ENCODE data around the gene SPRY2.

SPRY2 gene

GRCh38 chr13:80337288-80338081, 3.4 kb downstream of the SPRY2 start:
- in situ Hi-C loops (cut with HindIII; ENCODE audit: low sequenced_read_pairs), result no loop called here
- peak; percentile 49 for DNase-seq (ENCODE audit: low read depth, low spot score)
- TF ChIP-seq CTCF (IDR thresholded peaks at IDR 0.05; ENCODE audit: low read depth, low read length), result no peak
- peak overlapping the region; percentile 95 for H3K4me3 ChIP-seq (ENCODE audit: low read depth, low read length)

GRCh38 chr13:80336776-80337287, 4.1 kb downstream of the SPRY2 start:
- no peak for TF ChIP-seq CTCF (IDR thresholded peaks at IDR 0.05; ENCODE audit: low read depth, low read length)
- DNase-seq (ENCODE audit: low read depth, low spot score), result no peak
- H3K4me3 ChIP-seq (ENCODE audit: low read depth, low read length), result peak overlapping the region; percentile 95
- in situ Hi-C loops (cut with HindIII; ENCODE audit: low sequenced_read_pairs), result no loop called here

- DNase-seq (ENCODE audit: low read depth, low spot score), result peak; percentile 41
- in situ Hi-C loops (cut with HindIII; ENCODE audit: low sequenced_read_pairs), result no loop called here
- TF ChIP-seq CTCF (IDR thresholded peaks at IDR 0.05; ENCODE audit: low read depth, low read length), result no peak
- H3K4me3 ChIP-seq (ENCODE audit: low read depth, low read length), result peak overlapping the region; percentile 95
These were observed 4.6 kb downstream of the SPRY2 start for GRCh38 chr13:80336370-80336769.

GRCh38 chr13:80334597-80335260, 6.2 kb downstream of the SPRY2 start:
- TF ChIP-seq CTCF (IDR thresholded peaks at IDR 0.05; ENCODE audit: low read depth, low read length), result no peak
- in situ Hi-C loops (cut with HindIII; ENCODE audit: low sequenced_read_pairs), result no loop called here
- no peak overlapping the region for H3K4me3 ChIP-seq (ENCODE audit: low read depth, low read length)
- peak; percentile 52 for DNase-seq (ENCODE audit: low read depth, low spot score)

- no peak for TF ChIP-seq CTCF (IDR thresholded peaks at IDR 0.05; ENCODE audit: low read depth, low read length)
- H3K4me3 ChIP-seq (ENCODE audit: low read depth, low read length), result no peak overlapping the region
- no peak for DNase-seq (ENCODE audit: low read depth, low spot score)
- in situ Hi-C loops (cut with HindIII; ENCODE audit: low sequenced_read_pairs), result no loop called here
These were observed 8.9 kb downstream of the SPRY2 start for GRCh38 chr13:80331984-80332383.

- H3K4me3 ChIP-seq (ENCODE audit: low read depth, low read length), result no peak overlapping the region
- DNase-seq (ENCODE audit: low read depth, low spot score), result no peak
- TF ChIP-seq CTCF (IDR thresholded peaks at IDR 0.05; ENCODE audit: low read depth, low read length), result no peak
- in situ Hi-C loops (cut with HindIII; ENCODE audit: low sequenced_read_pairs), result no loop called here
These were observed 11.7 kb downstream of the SPRY2 start for GRCh38 chr13:80329250-80329649.
